IMR-90 (cell line): ENCODE measurements around the gene CASTOR1. TPM values are rescaled to one million over a fixed set of nuclear protein-coding genes. Genes with fewer than 3 reads are reported as not detected.

Source experiments
- ATAC-seq: fragments of 200-7000 bp; cut with Tn5 transposase; 2 replicates; pipeline ENCODE4 v1.9.1; 2020; ENCODE audit warnings: low read depth, mild to moderate bottlenecking, moderate library complexity
- BruUV-seq: library from RNA; stranded (reverse); fragments of 400-500 nt; replicated peaks from 2 replicates; lab custom pipeline; 2021; lab: Mats Ljungman, UMichigan
- CTCF ChIA-PET: fragments of 300-600 bp; formaldehyde crosslinking; extraction: SDS; loops from one replicate; lab custom pipeline; 2021; ENCODE audit warnings: antibody characterized with exemption; lab: Yijun Ruan, JAX
- POLR2A ChIA-PET: fragments of 300-600 bp; sonication (Branson Sonifier 250); formaldehyde crosslinking; loops from one replicate; lab custom pipeline; 2022; ENCODE audit warnings: antibody characterized with exemption; ENCODE audit not compliant: unreplicated experiment; lab: Charles Lee
- DNase-seq: peaks from one replicate; pipeline ENCODE4 v3.0.0; 2013
- H2AFZ ChIP-seq: replicated peaks from 2 replicates; pipeline ENCODE3; 2013; ENCODE audit warnings: low read length, mild to moderate bottlenecking; ENCODE audit not compliant: poor library complexity
- H2AK5ac ChIP-seq: 2 replicates; pipeline ENCODE4 v1.6.1; 2013; ENCODE audit warnings: low read depth, low read length, inconsistent platforms
- H2AK9ac ChIP-seq: replicated peaks from 2 replicates; pipeline ENCODE3; 2013; ENCODE audit warnings: mild to moderate bottlenecking, low read depth, low read length, moderate library complexity; ENCODE audit not compliant: poor library complexity
- H2BK120ac ChIP-seq: 2 replicates; pipeline ENCODE4 v1.6.1; 2013; ENCODE audit warnings: low read depth, low read length, inconsistent platforms
- H2BK15ac ChIP-seq: 3 replicates; pipeline ENCODE4 v1.6.1; 2013; ENCODE audit warnings: low read depth, low read length, inconsistent platforms
- H2BK20ac ChIP-seq: 2 replicates; pipeline ENCODE4 v1.6.1; 2013; ENCODE audit warnings: low read depth, mild to moderate bottlenecking, inconsistent platforms, low read length, moderate library complexity
- H2BK5ac ChIP-seq: 2 replicates; pipeline ENCODE4 v1.6.1; 2013; ENCODE audit warnings: mild to moderate bottlenecking, low read depth, low read length, inconsistent platforms; ENCODE audit not compliant: poor library complexity, severe bottlenecking
- H3K14ac ChIP-seq: replicated peaks from 2 replicates; pipeline ENCODE4 v1.6.1; 2013; ENCODE audit warnings: low read depth, low read length, inconsistent platforms
- H3K18ac ChIP-seq: 2 replicates; pipeline ENCODE4 v1.6.1; 2013; ENCODE audit warnings: low read depth, low read length, control low read depth
- H3K23ac ChIP-seq: 2 replicates; pipeline ENCODE4 v1.6.1; 2013; ENCODE audit warnings: low read depth, low read length, inconsistent platforms
- H3K27ac ChIP-seq: 2 replicates; pipeline ENCODE4 v1.5.1; 2013; ENCODE audit warnings: mild to moderate bottlenecking, control low read depth, low read length; ENCODE audit not compliant: insufficient read depth
- H3K27me3 ChIP-seq: 2 replicates; pipeline ENCODE4 v1.6.1; 2013; ENCODE audit warnings: low read length; ENCODE audit not compliant: control insufficient read depth, insufficient read depth
- H3K36me3 ChIP-seq: 2 replicates; pipeline ENCODE4 v1.6.1; 2013; ENCODE audit warnings: low read length, mixed read lengths; ENCODE audit not compliant: control insufficient read depth, insufficient read depth
- H3K4ac ChIP-seq: 2 replicates; pipeline ENCODE4 v1.6.1; 2013; ENCODE audit warnings: low read depth, low read length, inconsistent platforms
- H3K4me1 ChIP-seq: 2 replicates; pipeline ENCODE4 v1.6.1; 2013; ENCODE audit warnings: low read length, mixed read lengths; ENCODE audit not compliant: control insufficient read depth, insufficient read depth
- H3K4me2 ChIP-seq: 2 replicates; pipeline ENCODE4 v1.6.1; 2013; ENCODE audit warnings: low read depth, mild to moderate bottlenecking, control low read depth, low read length, moderate library complexity
- H3K4me3 ChIP-seq: 2 replicates; pipeline ENCODE4 v1.5.1; 2013; ENCODE audit warnings: low read depth, mild to moderate bottlenecking, control low read depth, low read length, moderate library complexity; ENCODE audit not compliant: insufficient read depth
- H3K56ac ChIP-seq: 2 replicates; pipeline ENCODE4 v1.6.1; 2013; ENCODE audit warnings: low read length, inconsistent platforms; ENCODE audit not compliant: insufficient read depth; ENCODE audit errors: extremely low read depth
- H3K79me1 ChIP-seq, 2 experiments: 2 replicates each; pipeline ENCODE4 v1.6.1; 2013; ENCODE audit warnings: low read length in 2 of 2, inconsistent platforms in 1 of 2, low read depth in 1 of 2
- H3K9ac ChIP-seq: 2 replicates; pipeline ENCODE4 v1.6.1; 2013; ENCODE audit warnings: low read depth, low read length, control low read depth
- H3K9me1 ChIP-seq: 2 replicates; pipeline ENCODE4 v1.6.1; 2013; ENCODE audit warnings: low read length, inconsistent platforms; ENCODE audit not compliant: insufficient read depth
- H3K9me3 ChIP-seq: 2 replicates; pipeline ENCODE4 v1.6.1; 2013; ENCODE audit warnings: low read length; ENCODE audit not compliant: control insufficient read depth, insufficient read depth
- H4K20me1 ChIP-seq: 2 replicates; pipeline ENCODE4 v1.6.1; 2013; ENCODE audit warnings: low read length, inconsistent platforms; ENCODE audit not compliant: insufficient read depth
- H4K5ac ChIP-seq: 2 replicates; pipeline ENCODE4 v1.6.1; 2013; ENCODE audit warnings: mild to moderate bottlenecking, low read depth, low read length, control low read depth
- H4K8ac ChIP-seq, 2 experiments: 2 replicates each; pipeline ENCODE4 v1.6.1; 2013; ENCODE audit warnings: low read depth in 2 of 2, low read length in 2 of 2, control low read depth in 1 of 2, inconsistent platforms in 1 of 2
- H4K91ac ChIP-seq: 2 replicates; pipeline ENCODE4 v1.6.1; 2013; ENCODE audit warnings: low read depth, low read length, inconsistent platforms; ENCODE audit not compliant: insufficient read depth
- BHLHE40 ChIP-seq: fragments of 150-350 bp; IDR thresholded peaks from 2 replicates; pipeline ENCODE4 v1.6.1; 2016; ENCODE audit warnings: mild to moderate bottlenecking, low read depth, low read length
- MAFK ChIP-seq: IDR thresholded peaks from 2 replicates; pipeline ENCODE4 v1.6.1; 2012; ENCODE audit warnings: low read depth, low read length, improper control_type of control experiment
- MAZ ChIP-seq: IDR thresholded peaks from 2 replicates; pipeline ENCODE4 v1.6.1; 2012; ENCODE audit warnings: low read depth, mild to moderate bottlenecking, low read length, improper control_type of control experiment, moderate library complexity, borderline replicate concordance
- RCOR1 ChIP-seq: IDR thresholded peaks from 2 replicates; pipeline ENCODE4 v1.6.1; 2012; ENCODE audit warnings: mild to moderate bottlenecking, low read length, improper control_type of control experiment; ENCODE audit not compliant: insufficient replicate concordance
- WGBS, 2 experiments: methylation state at CpG; one replicate each; pipeline versions ENCODE4 v1.1.5 to v1.1.7; 2013; ENCODE audit warnings: missing lambda C conversion rate in 2 of 2; ENCODE audit not compliant: insufficient read length in 1 of 2; ENCODE audit errors: extremely low coverage in 2 of 2; 5-methylcytosine and 5-hydroxymethylcytosine counted together
- dilution Hi-C: fragments of 300-500 bp; cut with HindIII; formaldehyde crosslinking; loops from one replicate; pipeline ENCODE4 v1.14.3; 2018; ENCODE audit warnings: low sequenced_read_pairs; ENCODE audit not compliant: unreplicated experiment
- in situ Hi-C: fragments of 300-500 bp; cut with MboI; formaldehyde crosslinking; loops from 3 replicates; pipeline ENCODE4 v1.14.3; 2019; ENCODE audit warnings: low sequenced_read_pairs, inconsistent platforms, mixed read lengths
- intact Hi-C: fragments of 100-400 bp; cut with micrococcal nuclease; formaldehyde crosslinking; loops from 2 replicates; pipeline ENCODE4 v1.10.0; 2022
- polyA plus RNA-seq, 3 experiments: library from polyadenylated mRNA; depleted of rRNA; stranded (reverse); fragments of >200 nt; gene quantifications; 2 replicates each; pipeline ENCODE4 v1.2.3, GENCODE V29; 2012; ENCODE audit warnings: low replicate concordance in 1 of 3
- total RNA-seq: library from RNA; depleted of rRNA; stranded (reverse); fragments of >200 nt; gene quantifications from 2 replicates; pipeline ENCODE4 v1.2.3, GENCODE V29; 2012

The CASTOR1 gene
- total and polyA plus RNA-seq, 2 of the 4 experiments (the other 2 are of a cell fraction): 10.6 to 23.5 TPM

- peak; percentile 31; the same call in 1 of the 2 replicates for TF ChIP-seq BHLHE40
- no peak for TF ChIP-seq RCOR1
- peak; percentile 67 for TF ChIP-seq MAFK
- TF ChIP-seq MAZ: 0 out of 2 replicates have a peak, but pooled peaks have one; percentile 9
- dilution Hi-C loops: no loop called here
- H2BK20ac ChIP-seq: no peak overlapping the region
- H2BK15ac ChIP-seq: no peak overlapping the region
- H3K9me3 ChIP-seq: no peaks in the 10 kb centered on the region
- intact Hi-C loops: no loop called here
- 45% methylated on average over 6 of the region's 14 CpGs; no CpG with 5 or more reads in 1 of the 2 experiments for WGBS, 2 experiments
- no peak overlapping the region for H3K4me3 ChIP-seq
- H2AFZ ChIP-seq: peak overlapping the region; percentile 64
- BruUV-seq: no TSS peak
- H2AK9ac ChIP-seq: peak overlapping the region; percentile 3
- CTCF ChIA-PET: interaction anchor here (0.7 to 1.2 kb wide), 2 partner anchors 11 to 173 kb away, joined by 4 to 6 read pairs; no protein-coding TSS in a partner anchor
- peak overlapping the region; percentile 26; the same call in 1 of the 2 replicates for H4K91ac ChIP-seq
- H3K36me3 ChIP-seq: no peaks in the 10 kb centered on the region
- H3K4me2 ChIP-seq: no peak overlapping the region
- H4K5ac ChIP-seq: peak overlapping the region; percentile 14; the same call in 1 of the 2 replicates
- DNase-seq (peak; percentile 80), ATAC-seq (peak; percentile 73)
- no peak overlapping the region for H3K56ac ChIP-seq
- H3K14ac ChIP-seq: peak overlapping the region; percentile 43
- peaks cover 10% of the 10 kb centered on the region for H3K4me1 ChIP-seq
- in situ Hi-C loops: no loop called here
- peak overlapping the region; percentile 9 for H2AK5ac ChIP-seq
- peak overlapping the region; percentile 79 for H3K27ac ChIP-seq
- peak overlapping the region; percentile 40 for H3K9ac ChIP-seq
- peak overlapping the region; percentile 31 for H3K4ac ChIP-seq
- H3K79me1 ChIP-seq: no peaks in the 10 kb centered on the region
- peak overlapping the region; percentile 61 for H3K18ac ChIP-seq
- peak overlapping the region; percentile 3 for H2BK5ac ChIP-seq
- no peak overlapping the region for H3K23ac ChIP-seq
- POLR2A ChIA-PET: interaction anchor here (1.3 kb wide), 1 partner anchor 49 kb away, joined by 7 read pairs; the partner anchor contains the start of gene TBC1D10A
- H3K9me1 ChIP-seq: peaks cover 8% of the 10 kb centered on the region
- H4K8ac ChIP-seq: peak overlapping the region; percentile 70 to 94
- H4K20me1 ChIP-seq: no peaks in the 10 kb centered on the region
- no peaks in the 10 kb centered on the region for H3K27me3 ChIP-seq
- peak overlapping the region; percentile 21; the same call in 1 of the 2 replicates for H2BK120ac ChIP-seq
These were observed 11.6 kb downstream of the CASTOR1 start for GRCh38 chr22:30277547-30278344.
